ENCODE results near the gene POMT1.

The POMT1 gene

DNA sequence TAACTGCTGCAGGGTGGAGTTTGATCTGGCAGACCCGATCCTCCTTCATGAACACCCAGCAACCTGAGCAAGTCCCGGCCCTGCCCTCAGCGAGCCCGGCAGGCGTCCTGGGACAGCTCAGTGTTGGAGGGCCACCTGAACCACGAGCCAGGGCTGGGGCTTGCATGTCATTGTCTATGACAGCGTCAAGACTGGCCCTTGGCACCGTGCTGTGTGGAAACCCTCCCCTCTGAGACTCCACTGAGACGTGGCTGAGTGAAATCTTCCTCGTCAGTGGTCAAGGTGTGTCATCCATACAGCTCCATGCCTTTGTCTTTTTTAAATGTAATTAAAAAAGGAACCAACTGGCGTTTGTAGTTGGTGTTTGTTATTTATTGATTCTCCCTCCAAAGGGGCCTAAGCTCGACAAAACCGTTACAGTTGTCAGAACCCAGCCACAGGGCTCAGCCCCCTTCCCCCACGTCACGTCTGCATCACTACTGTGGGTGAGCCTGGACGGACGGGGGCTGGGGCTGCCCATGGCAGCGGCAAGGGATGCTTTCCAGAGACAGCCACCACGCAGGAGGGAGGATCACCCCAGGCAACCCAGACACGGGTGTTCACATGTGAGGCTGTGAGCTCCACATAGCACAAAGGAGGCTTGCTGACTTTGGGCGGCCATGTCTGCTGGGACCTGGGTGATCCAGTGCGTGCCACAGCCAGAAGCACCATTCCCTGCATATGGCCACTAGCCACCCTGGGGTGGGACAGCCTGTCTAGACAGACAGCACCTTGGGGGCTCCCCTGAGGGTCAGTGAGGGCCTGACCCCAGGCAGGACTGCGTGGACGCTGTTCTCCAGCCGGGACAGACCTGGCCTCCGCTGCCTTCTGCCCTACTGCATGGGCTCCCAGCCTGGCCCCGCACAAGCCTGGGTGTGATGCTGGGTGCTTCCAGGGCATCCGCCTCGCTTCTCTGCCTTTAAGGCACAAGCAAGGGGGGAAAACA lies 21.0 kb downstream of the POMT1 start:
- Histone ChIP-seq H3K4me2 (ENCODE audit: low read length) (no peak overlapping the region), H3K4me3 (ENCODE audit: low read depth, low read length) (no peak overlapping the region), H3K9me3 (ENCODE audit: control insufficient read depth, low read length) (no peaks in the 10 kb centered on the region), H2AFZ (no peak overlapping the region), H3K36me3 (ENCODE audit: control insufficient read depth, insufficient read depth, low read length) (no peaks in the 10 kb centered on the region), H3K4me1 (no peaks in the 10 kb centered on the region), H3K27me3 (ENCODE audit: control insufficient read depth, insufficient read depth, low read length) (no peaks in the 10 kb centered on the region), H3K27ac (no peak overlapping the region), H3K9ac (no peak overlapping the region), H3K79me2 (no peaks in the 10 kb centered on the region)
- TF ChIP-seq, protein P1, sequence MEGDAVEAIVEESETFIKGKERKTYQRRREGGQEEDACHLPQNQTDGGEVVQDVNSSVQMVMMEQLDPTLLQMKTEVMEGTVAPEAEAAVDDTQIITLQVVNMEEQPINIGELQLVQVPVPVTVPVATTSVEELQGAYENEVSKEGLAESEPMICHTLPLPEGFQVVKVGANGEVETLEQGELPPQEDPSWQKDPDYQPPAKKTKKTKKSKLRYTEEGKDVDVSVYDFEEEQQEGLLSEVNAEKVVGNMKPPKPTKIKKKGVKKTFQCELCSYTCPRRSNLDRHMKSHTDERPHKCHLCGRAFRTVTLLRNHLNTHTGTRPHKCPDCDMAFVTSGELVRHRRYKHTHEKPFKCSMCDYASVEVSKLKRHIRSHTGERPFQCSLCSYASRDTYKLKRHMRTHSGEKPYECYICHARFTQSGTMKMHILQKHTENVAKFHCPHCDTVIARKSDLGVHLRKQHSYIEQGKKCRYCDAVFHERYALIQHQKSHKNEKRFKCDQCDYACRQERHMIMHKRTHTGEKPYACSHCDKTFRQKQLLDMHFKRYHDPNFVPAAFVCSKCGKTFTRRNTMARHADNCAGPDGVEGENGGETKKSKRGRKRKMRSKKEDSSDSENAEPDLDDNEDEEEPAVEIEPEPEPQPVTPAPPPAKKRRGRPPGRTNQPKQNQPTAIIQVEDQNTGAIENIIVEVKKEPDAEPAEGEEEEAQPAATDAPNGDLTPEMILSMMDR (IDR thresholded peaks at IDR 0.05): no peak

DNA sequence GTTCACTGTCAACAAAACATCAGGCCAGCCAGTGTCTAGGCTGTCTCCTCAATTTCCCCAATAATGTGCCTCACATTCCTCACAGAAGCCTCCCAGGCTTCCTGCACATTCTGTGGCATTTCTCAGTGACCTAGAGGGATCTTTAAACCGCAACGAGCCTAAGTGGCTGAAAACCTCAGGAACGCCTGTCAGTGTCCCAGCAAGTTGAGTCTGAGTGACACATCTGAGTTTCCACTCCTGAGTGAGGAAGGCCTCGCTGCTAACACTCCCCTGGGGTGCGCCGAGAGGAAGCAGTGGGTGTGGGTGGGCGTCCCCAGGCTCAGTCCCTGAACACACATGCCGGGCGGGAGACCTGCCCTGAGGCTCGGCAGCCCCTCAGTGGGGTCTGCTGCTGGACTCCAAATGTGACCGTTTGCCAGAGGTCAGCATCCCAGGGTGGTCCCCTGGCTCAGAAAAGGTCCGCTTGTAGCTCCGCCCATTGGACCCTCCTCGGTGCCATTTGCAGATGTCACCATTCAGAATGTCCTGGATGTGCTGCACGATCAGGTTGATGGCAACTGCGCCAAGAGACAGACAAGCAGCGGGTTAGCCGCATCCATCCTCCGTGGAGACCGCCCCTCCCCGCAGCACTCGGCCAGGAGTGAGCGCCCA lies 22.1 kb downstream of the POMT1 start:
- no peak overlapping the region for H3K4me2 ChIP-seq (ENCODE audit: low read length)
- TF ChIP-seq, protein P1 (IDR thresholded peaks at IDR 0.05): no peak
- H3K4me1 ChIP-seq: no peaks in the 10 kb centered on the region
- no peak overlapping the region for H3K27ac ChIP-seq
- no peak overlapping the region for H3K9ac ChIP-seq
- no peaks in the 10 kb centered on the region for H3K9me3 ChIP-seq (ENCODE audit: control insufficient read depth, low read length)
- H3K27me3 ChIP-seq (ENCODE audit: control insufficient read depth, insufficient read depth, low read length): no peaks in the 10 kb centered on the region
- no peaks in the 10 kb centered on the region for H3K36me3 ChIP-seq (ENCODE audit: control insufficient read depth, insufficient read depth, low read length)
- H2AFZ ChIP-seq: no peak overlapping the region
- H3K79me2 ChIP-seq: no peaks in the 10 kb centered on the region
- H3K4me3 ChIP-seq (ENCODE audit: low read depth, low read length): no peak overlapping the region

- Histone ChIP-seq H3K4me1 (no peaks in the 10 kb centered on the region), H3K9ac (no peak overlapping the region), H3K27me3 (ENCODE audit: control insufficient read depth, insufficient read depth, low read length) (no peaks in the 10 kb centered on the region), H3K4me2 (ENCODE audit: low read length) (no peak overlapping the region), H3K4me3 (ENCODE audit: low read depth, low read length) (no peak overlapping the region), H3K79me2 (no peaks in the 10 kb centered on the region), H2AFZ (no peak overlapping the region), H3K36me3 (ENCODE audit: control insufficient read depth, insufficient read depth, low read length) (no peaks in the 10 kb centered on the region), H3K9me3 (ENCODE audit: control insufficient read depth, low read length) (no peaks in the 10 kb centered on the region), H3K27ac (no peak overlapping the region)
- TF ChIP-seq, protein P1 (IDR thresholded peaks at IDR 0.05): no peak
Observed at GRCh38 chr9:131525643-131526565, 23.2 kb downstream of the POMT1 start.

DNA sequence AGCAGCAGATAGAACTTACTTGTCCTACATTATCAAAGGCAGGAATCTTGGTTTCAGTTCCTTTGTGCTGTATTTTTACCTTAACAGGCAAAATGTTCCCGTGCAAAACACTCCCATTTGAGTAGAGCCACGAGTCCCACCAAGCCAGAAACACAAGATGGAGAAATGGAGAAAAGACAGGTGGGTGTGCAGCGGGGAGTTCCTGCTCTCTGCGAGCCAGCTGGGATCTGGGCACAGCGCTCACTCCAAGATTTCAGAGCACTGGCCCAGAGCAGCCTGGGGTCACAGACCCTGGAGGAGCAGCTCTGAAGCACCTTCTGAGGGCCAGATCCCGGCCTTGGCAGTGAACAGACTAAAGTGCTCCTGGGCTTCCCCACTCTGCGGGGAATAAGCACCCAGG lies 25.5 kb downstream of the POMT1 start:
- Histone ChIP-seq H3K4me3 (ENCODE audit: low read depth, low read length) (no peak overlapping the region), H3K27ac (no peak overlapping the region), H2AFZ (no peak overlapping the region), H3K79me2 (no peaks in the 10 kb centered on the region), H3K4me1 (no peaks in the 10 kb centered on the region), H3K27me3 (ENCODE audit: control insufficient read depth, insufficient read depth, low read length) (no peaks in the 10 kb centered on the region), H3K9ac (no peak overlapping the region), H3K9me3 (ENCODE audit: control insufficient read depth, low read length) (no peaks in the 10 kb centered on the region), H3K36me3 (ENCODE audit: control insufficient read depth, insufficient read depth, low read length) (no peaks in the 10 kb centered on the region), H3K4me2 (ENCODE audit: low read length) (no peak overlapping the region)
- TF ChIP-seq, protein P1 (IDR thresholded peaks at IDR 0.05): no peak

All from parathyroid adenoma (tissue), 2 donors.